GM19193 (cell line): Measurements from ENCODE around the gene ERMAP.

Experiments used
- POLR2A ChIP-seq: IDR thresholded peaks from 4 replicates; pipeline ENCODE4 v1.6.1; 2011; ENCODE audit not compliant: insufficient read depth, insufficient read length; ENCODE audit errors: extremely low read depth

The ERMAP gene, protein sequence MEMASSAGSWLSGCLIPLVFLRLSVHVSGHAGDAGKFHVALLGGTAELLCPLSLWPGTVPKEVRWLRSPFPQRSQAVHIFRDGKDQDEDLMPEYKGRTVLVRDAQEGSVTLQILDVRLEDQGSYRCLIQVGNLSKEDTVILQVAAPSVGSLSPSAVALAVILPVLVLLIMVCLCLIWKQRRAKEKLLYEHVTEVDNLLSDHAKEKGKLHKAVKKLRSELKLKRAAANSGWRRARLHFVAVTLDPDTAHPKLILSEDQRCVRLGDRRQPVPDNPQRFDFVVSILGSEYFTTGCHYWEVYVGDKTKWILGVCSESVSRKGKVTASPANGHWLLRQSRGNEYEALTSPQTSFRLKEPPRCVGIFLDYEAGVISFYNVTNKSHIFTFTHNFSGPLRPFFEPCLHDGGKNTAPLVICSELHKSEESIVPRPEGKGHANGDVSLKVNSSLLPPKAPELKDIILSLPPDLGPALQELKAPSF

DNA sequence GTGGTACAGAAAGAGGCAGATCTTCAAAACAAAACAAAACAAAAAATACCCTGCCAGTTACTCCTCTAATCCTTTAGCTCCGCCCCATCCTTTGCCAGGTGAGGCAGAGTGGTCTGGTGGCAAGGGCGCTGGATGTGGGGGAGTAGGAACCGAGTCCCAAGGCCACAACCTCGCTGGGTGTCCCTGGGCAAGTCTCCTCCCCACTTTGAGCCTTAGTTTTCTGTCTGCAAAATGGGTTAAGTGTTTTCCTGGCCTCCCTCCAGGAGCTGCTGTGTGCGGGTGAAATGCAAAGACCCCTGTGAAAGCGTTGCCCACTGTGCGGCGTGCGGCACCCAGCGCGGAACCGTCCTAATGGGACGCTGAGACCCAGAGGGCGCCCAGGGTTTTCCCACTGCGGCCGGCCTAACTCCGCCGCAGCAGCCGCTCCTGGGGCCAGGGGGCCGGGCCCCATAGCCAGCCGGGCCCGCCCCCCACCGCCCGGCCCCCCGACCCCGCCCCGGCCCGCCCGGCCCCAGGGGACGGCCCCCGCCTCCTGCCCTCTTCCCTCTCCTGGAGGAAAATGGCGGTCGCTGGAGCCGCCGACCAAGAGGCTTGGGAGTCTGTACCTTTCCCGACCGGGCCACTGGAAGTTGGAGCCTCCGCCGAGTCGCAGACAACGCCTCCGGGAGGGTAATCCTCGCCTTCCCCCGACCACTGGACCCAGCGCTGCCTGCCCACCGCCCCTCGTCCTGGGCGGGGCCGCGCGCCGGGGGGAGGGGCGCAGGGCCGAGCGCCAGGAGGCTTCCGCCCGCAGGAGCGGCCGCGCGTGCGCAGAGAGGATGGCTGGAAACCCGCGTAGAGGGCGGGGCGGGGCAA, at the start of gene ERMAP, which contains the start of gene SVBP:
Gene ERMAP (plus strand): TSS at position 538 of the 855 bp plus-strand sequence. CDS start 13,327 bp downstream, outside the sequence.
Gene SVBP (minus strand): TSS at position 813 of the 855 bp plus-strand sequence. CDS start 853 bp downstream, outside the sequence.
- TF ChIP-seq POLR2A: peak; percentile 83

DNA sequence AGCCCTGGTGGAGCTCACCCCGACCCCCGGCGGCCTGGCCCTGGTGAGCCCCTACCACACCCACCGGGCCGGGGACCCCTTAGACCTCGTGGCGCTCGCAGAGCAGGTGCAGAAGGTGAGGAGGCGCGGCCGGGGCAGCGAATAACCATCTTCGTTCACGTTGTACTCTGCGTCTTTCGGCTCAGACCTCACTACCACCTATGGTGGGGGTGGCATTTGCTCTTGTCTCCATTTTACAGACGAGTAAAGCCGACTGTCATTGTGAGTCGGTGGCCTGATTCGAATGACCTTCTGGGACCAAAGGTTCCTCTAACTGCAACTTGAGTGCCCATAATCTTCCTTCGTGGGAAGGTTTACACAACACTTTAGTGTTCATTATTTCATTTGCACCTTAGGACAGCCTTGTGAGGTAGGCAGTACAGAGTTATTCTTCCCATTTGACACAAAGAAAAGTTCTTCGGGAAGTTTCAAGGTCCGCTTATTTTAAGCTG, 49.4 kb upstream of the ERMAP start:
- TF ChIP-seq POLR2A: no peak

DNA sequence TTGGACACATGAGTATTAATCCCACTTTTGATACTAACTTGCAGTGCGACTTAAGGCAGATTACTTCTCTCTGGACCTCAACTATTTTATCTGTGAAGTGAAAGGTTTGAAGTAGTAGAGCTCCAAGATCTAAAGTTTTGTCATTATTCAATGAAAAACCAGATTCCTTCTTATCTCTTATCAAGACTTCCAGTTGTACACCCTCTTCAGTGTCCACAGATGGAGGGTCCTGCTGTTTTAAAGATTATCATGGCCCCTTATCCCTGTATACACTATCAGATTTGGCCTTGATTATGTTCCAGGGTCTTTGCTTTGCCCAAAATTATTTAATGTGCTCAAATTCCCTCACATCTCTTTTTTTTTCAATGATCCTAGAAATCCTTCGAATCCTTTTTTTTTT, 48.8 kb upstream of the ERMAP start:
- TF ChIP-seq POLR2A: no peak

DNA sequence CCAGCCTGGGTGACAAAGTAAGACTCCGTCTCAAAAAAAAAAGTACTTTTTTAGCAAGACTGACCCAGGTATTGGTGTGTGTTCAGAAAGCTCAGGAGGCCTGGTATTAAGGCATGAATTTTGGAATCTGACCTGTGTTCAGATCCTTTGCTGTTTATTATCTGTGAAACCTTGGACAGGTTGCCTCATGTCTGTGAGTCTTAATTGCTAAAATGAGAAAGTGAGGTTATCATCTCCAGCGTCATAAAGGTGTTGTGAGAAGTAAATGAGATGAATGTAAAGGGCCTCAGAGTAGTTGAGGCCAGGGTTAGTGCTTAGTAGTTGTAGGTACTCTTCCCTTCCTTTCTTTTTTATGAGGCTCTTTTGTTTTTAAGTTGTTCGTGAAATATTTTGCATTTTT, 47.1 kb upstream of the ERMAP start:
- TF ChIP-seq POLR2A: no peak

DNA sequence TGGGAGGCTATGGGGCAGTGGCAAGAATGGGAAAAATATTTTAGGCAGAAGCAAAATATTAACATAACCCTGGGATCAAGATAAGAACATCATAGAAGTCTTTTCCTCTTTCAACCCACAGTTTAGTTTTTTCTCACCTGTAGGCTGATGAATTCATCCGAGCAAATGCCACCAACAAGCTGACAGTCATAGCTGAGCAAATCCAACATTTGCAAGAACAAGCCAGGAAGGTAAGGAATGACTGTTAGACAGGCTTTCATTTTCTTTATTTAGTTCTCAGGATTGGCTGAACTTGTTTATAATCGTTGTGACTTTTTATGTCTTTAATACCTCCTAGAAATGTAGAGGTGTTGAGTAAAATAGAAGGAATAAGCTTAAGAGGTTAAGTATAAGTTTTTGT, 43.5 kb upstream of the ERMAP start:
- no peak for TF ChIP-seq POLR2A

DNA sequence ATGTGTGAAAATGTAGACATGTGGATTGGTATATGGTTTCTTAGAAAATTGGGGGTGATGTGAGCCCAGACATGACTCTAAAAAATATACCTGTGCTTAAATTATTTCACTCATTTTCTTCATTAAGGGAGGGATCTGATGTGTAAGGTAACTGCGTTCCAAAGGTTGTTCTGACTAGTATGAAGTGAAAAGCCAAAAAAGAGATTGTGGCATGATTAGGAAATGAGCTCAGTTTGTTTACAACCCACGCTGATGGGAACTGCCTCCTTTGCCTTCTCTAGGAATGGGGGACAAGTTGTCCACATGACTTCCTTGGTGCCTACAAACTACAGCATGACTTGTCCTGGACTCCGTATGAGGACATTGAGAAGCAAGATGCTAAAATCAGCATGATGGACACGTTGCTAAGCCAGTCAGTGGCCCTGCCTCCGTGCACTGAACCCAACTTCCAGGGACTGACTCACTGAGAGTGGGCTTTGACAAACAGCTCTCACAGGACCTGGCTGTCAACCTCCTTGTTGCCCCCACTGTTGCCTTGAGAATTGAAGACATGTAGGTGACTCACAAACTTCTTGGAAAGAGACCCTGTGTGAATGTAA, 41.9 kb upstream of the ERMAP start:
- no peak for TF ChIP-seq POLR2A

DNA sequence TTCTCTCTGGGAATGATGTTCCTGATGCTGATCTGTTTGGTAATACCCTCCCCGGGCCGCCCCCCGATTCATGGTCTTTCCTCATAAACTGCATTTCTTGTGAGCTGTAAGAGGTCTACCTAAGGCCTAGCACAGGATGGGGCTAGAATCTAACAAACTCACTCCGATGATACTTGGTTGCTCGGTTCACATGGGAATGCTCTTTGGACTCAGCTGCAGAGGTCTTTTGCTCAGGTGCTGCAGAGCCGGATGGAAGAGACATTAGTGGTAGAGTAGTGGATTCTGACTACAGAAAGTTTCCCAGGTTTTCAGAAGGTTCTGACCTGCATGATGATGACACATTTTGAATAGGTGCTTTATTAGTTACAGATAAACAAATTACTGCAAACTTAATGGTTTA, 40.4 kb upstream of the ERMAP start:
- TF ChIP-seq POLR2A: no peak

DNA sequence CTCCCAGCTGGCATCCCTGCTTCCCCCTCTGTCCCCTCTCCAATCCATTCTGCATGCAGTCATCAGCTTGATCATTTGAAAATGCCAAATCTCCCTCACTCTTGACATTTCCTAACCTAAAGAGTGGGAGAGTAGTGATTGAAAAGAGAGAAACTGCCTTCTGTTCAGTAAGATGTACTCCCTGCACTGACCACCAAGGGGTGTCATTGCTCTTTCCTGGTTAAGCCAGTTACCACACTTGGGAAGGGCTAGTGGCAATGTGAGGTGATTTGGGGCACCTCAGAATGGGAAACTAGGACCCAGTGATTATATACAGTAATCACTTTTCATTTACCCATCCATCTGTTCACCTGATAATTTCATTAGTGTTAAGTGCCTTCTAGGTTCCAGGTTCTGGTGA, 39.1 kb upstream of the ERMAP start:
- no peak for TF ChIP-seq POLR2A

DNA sequence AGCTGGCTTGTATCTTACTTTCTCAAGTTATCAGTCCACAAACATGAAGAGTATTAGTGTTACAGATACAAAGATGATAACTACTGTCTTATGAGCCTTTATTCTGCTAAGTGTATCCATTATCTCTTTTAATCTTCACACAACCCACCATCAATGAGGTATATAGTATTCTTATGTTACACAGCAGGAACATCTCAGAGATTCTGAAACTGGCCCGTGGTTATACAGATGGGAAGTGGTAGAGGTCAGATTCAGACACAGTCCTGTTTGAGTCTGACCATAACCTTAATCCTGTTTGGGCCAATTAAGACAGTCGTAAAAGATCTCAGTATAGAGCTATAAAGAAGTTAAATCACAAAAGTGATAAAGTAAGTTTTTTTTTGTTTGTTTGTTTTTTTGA, 37.2 kb upstream of the ERMAP start:
- TF ChIP-seq POLR2A: no peak

DNA sequence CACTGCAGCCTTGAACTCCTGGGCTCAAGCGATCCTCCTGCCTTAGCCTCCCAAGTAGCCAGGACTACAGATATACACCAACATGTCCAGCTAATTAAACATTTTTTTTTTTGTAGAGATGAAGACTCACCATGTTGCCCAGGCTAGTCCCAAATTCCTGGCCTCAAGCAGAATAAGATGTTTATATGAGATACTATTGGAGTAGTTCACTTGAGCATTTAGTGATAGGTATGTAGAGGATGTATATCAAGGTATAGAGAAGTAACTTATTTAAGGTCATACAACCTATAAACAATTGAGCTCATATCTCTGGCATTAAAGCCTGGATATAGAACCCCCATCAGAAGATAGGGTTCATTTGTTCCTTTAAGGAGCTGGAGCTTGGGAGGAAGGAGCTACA, 36.7 kb upstream of the ERMAP start:
- no peak for TF ChIP-seq POLR2A

DNA sequence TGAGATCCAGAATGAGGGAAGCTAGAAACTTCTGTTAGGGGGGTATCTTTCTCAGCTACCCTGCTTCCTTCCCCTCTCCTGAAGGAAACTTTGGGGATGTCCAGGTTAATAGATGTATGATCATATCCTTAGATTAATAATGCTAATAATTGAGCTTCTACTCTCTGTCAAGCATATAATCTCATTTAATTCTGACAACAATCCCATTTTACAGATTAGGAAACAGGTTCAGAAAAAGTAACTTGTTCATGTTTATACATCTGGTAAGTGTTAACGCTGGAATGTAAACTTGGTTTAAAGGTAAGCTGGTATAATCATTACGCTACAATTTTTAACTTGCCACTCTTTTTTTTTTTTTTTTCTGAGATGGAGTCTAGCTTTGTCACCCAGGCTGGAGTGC, 33.8 kb upstream of the ERMAP start:
- no peak for TF ChIP-seq POLR2A

DNA sequence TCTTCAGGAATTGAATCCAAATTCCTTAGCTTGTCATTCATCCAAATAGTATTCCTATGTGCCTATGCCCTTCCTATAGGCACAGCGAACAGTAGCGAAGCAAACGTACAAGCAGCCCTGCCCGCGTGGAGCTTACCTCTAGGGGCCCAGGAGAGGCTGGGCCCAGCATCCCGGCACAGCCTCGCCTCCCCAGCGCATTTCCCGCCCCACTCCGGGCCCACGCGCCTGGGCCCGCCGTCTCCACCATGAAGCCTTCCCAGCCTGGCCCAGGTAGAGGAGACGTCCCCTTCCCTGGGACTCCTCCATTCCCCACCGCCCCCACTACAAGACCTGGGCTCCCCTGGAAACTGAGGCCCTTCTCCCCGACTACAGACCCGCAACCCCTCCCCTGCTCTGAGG, 32.4 kb upstream of the ERMAP start:
- no peak for TF ChIP-seq POLR2A

DNA sequence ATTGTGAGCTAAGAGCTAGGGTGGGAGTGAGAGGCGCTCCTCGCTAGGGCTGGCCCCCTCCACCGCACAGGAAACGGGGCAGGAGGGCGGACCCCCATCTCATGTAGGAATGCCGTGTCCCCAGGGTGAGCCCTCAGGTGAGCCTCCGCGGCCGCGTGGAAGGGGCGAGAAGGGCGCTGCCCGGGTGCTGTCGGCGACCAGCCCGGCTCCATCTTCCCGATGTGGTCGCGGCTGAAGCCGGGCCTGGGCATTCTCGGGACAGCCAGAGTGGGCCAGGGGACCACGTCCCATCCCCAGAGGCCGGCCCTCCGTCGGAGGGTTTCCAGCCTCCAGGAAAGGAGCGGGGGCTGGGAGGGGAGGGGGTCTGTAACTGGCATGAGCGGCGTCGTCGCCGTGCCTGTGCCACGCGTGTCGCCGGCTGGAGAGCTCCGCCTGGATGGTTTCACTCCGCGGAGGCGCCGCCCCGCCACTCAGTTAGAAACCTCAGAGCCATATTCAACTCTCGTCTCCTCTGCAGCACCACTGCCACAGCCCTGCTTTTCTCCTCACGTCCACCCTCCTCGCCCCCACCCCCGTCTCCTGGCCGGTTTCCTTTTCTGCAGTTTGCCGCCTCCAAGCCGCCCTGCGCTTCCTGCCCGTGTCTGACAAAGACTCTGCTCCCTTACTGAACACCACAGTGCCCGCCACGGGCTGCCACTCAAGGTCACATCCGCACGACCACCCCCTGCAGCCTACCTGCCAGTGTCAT, 31.8 kb upstream of the ERMAP start, which contains the start of gene TMEM269:
Gene TMEM269 (plus strand): TSS at position 46 of the 748 bp plus-strand sequence. CDS start 4,903 bp downstream, outside the sequence.
- TF ChIP-seq POLR2A: no peak

DNA sequence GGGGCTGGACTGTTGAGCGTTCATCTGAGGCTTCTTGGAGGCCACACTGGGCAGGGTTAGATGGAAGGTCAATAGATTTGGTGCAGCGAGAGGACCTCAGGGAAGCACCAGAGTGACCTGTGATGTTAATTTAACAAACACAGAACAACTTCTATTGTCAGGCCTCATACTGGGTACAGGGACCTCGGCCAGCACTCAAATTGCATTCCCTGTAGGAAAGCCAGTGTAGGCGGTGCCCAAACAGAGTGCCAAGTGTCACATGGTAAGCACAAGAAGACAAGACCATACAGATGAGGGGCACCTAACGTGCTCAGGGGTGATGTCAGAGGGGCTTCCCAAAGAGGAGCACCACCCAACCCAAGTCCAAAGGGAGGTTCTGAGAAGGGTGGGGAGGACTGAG, 30.8 kb upstream of the ERMAP start:
- no peak for TF ChIP-seq POLR2A
